IMR-90 (cell line): ENCODE measurements around the gene FFAR2.
"Not testable (repeated sequence)": the region's sequence is repeated elsewhere in the genome, so short reads cannot be mapped to it uniquely, and the experiment has no call there.

Experiments used
- BHLHE40 ChIP-seq: fragments of 150-350 bp; IDR thresholded peaks from 2 replicates; pipeline ENCODE4 v1.6.1; 2016; ENCODE audit warnings: mild to moderate bottlenecking, low read depth, low read length
- CTCF ChIP-seq: conservative IDR thresholded peaks from 2 replicates; pipeline ENCODE4 v1.5.1; 2012; ENCODE audit warnings: mild to moderate bottlenecking, low read depth, low read length, improper control_type of control experiment
- MAFK ChIP-seq: IDR thresholded peaks from 2 replicates; pipeline ENCODE4 v1.6.1; 2012; ENCODE audit warnings: low read depth, low read length, improper control_type of control experiment
- MXI1 ChIP-seq: IDR thresholded peaks from 2 replicates; pipeline ENCODE4 v1.6.1; 2012; ENCODE audit warnings: low read depth, mild to moderate bottlenecking, low read length, moderate library complexity, borderline replicate concordance
- NFE2L2 ChIP-seq: fragments of 150-350 bp; IDR thresholded peaks from 2 replicates; pipeline ENCODE4 v1.6.1; 2016; ENCODE audit warnings: low read depth, mild to moderate bottlenecking, low read length
- POLR2A ChIP-seq: IDR thresholded peaks from 2 replicates; pipeline ENCODE4 v1.6.1; 2012; ENCODE audit warnings: mild to moderate bottlenecking, low read depth, low read length
- USF2 ChIP-seq: fragments of 150-350 bp; IDR thresholded peaks from 2 replicates; pipeline ENCODE4 v1.6.1; 2017; ENCODE audit warnings: mild to moderate bottlenecking, antibody characterized with exemption, low read length, low read depth

- not testable (repeated sequence) for TF ChIP-seq CTCF, NFE2L2, POLR2A, MAFK, BHLHE40, MXI1, USF2
These were observed 13.7 kb downstream of the FFAR2 start for GRCh38 chr19:35461788-35462187.
